GM13976 (cell line): ENCODE results near the gene PACC1.

ENCODE experiments used
- DNase-seq: peaks from one replicate; pipeline ENCODE4 v3.0.0; 2012; ENCODE audit warnings: low spot score
- CTCF ChIP-seq: IDR thresholded peaks from 2 replicates; pipeline ENCODE4 v1.5.1; 2012; ENCODE audit warnings: borderline replicate concordance, mild to moderate bottlenecking; ENCODE audit not compliant: insufficient read depth; ENCODE audit errors: extremely low read depth, missing control alignments, control extremely low read depth
- in situ Hi-C: fragments of 300-500 bp; cut with MboI; formaldehyde crosslinking; loops from one replicate; pipeline ENCODE4 v1.12.0; 2022; ENCODE audit warnings: low sequenced_read_pairs, mixed read lengths, inconsistent platforms; ENCODE audit not compliant: unreplicated experiment

PACC1 gene

GRCh38 chr1:212359794-212360479 lies 54.7 kb downstream of the PACC1 start:
- no peak for DNase-seq
- in situ Hi-C loops, result loop anchor here (25.0 kb wide), 2 partner anchors 298 to 673 kb away; partner anchors contain the start of gene NEK2
- no peak for TF ChIP-seq CTCF

GRCh38 chr1:212355230-212355969 lies 59.3 kb downstream of the PACC1 start:
- in situ Hi-C loops, result loop anchor here (25.0 kb wide), 2 partner anchors 293 to 668 kb away; partner anchors contain the start of gene NEK2
- no peak for TF ChIP-seq CTCF
- DNase-seq, result no peak

- no peak for DNase-seq
- no peak for TF ChIP-seq CTCF
- in situ Hi-C loops, result loop anchor here (25.0 kb wide), 2 partner anchors 292 to 667 kb away; partner anchors contain the start of gene NEK2
Observed at GRCh38 chr1:212354464-212354863, 60.2 kb downstream of the PACC1 start.

- DNase-seq, result no peak
- in situ Hi-C loops, result loop anchor here (25.0 kb wide), 2 partner anchors 291 to 666 kb away; partner anchors contain the start of gene NEK2
- TF ChIP-seq CTCF, result no peak
Observed at GRCh38 chr1:212353181-212353580, 61.5 kb downstream of the PACC1 start.

- no peak for TF ChIP-seq CTCF
- in situ Hi-C loops, result loop anchor here (25.0 kb wide), 2 partner anchors 289 to 664 kb away; partner anchors contain the start of gene NEK2
- no peak for DNase-seq
Observed at GRCh38 chr1:212351588-212352362, 62.9 kb downstream of the PACC1 start.

GRCh38 chr1:212346601-212347000 lies 68.1 kb downstream of the PACC1 start:
- TF ChIP-seq CTCF, result no peak
- no peak for DNase-seq
- in situ Hi-C loops, result no loop called here
